HG03565 (cell line): ENCODE measurements around the gene LRP5.

Experiments
- ATAC-seq: cut with Tn5 transposase; IDR thresholded peaks from one replicate; pipeline ENCODE4 v1.9.1; 2021; ENCODE audit warnings: mild to moderate bottlenecking, moderate library complexity; ENCODE audit not compliant: unreplicated experiment

LRP5 gene

DNA sequence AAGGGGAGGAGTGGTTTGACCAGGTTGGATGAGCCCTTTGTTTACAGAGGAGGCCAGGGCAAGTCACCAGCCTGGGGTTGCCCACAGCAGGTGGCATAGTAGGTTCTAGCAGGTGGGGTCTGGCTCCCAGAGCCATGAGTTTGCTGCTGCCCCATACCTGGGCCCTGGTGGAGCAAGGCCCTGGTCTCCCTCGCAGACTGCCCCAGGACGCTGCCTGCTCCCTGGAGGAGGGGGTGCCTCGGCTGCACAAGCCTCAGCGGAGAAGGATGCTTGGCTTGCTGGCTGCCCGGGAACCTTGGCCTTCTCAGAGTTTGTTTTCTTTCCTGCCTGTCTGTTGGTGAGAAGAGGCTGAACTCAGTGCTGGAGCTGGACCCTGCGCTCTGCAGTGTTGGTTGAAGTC is 54.9 kb downstream of the LRP5 start:
- no peak for ATAC-seq

- ATAC-seq = no peak
These were observed 57.4 kb downstream of the LRP5 start for GRCh38 chr11:68369756-68370155.

DNA sequence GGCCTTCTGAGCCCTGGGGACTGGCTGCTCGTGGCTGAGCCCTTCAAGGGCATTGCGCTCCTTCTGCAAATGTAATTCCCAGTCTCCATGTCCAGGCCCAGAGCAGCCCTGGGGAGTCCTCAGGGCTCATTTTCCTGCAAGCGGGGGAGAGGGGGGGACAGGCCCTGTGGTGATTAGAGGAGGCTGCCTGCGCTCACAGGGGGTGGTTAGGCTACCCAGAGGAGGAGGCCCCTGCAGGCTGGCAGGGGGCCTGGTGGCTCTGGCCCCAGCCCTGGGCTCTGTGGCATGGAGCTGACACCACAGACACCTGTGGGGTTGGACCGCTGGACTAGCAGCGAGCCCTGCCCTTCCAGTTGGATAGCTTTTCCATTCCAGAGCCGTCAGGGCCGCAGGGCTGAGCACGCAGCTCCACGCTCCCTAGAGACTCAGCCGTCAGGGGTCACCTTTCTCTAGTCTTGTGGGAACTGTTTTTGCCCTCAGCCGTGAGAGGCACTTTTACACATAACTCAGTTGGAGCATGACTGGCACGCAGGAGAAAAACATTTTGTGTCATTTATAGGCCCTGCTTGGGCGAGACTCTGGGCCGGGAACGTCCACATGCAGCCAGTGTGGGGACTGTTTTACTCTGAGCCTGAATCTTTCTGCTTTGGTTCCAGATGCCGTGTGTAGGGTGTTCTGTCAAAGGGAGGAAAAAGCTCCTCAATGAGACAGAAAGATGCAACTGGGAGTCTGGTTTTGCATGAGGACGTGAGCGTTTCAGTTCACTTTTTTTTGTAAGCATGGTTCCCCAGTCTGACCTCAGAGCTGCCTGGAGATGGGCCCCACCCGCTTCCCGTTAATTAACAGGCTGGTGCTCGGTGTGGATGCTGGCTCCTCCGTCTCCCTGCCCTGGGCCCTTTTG is 58.1 kb downstream of the LRP5 start:
- peak; percentile 76 for ATAC-seq

DNA sequence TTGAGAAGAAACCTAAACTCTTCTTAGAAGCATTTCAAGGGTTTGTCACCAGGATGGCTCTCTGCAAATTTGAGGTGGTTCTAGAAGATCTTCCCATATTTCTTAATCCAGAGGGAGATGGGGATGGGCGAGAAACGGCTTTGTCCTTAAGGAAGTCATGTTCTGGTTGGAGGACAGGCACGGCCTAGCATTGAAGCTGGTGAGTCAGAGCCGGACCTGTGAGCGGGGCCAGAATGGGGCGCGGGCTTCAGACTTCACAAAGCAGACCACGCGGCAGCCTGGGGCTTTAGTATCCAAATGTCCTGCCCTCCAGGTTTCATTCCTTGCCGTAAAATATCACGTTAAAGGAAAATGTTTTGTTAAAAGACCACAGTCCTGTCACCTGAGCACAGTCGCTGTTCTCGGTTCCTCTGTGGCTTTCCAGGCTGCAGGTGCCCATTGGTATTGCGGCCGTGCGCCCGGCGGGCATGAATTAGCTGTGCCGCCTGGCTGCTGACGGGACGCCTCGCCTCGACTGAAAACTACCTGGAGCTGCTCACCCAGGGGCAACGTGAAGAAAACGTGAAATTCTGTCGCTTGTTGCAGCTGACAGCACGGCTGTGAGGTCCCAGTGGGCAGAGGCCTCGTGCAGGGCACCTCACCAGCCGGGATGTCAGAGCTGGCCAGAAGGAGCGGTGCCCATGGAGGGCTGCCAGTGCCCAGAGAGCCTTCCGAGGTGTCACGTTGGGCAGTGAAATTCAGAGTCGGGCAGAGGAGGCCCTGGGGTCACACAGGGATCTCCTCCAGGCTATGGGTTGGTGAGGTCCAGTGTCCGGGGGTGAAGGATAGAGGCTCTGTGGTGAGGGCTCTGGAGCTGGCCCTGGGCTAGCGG is 59.0 kb downstream of the LRP5 start:
- ATAC-seq = no peak

DNA sequence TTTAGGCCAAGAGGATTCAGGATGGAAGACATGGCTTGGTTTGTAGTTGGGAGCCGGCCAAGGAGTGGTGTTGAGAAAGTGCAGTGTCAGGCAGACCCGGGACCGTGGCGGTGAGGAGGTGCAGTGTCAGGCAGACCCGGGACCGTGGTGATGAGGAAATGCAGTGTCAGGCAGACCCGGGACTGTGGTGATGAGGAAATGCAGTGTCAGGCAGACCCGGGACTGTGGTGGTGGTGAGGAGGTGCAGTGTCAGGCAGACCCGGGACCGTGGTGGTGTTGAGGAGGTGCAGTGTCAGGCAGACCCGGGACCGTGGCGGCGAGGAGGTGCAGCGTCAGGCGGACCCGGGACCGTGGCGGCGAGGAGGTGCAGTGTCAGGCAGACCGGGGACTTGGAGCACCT is 59.7 kb downstream of the LRP5 start:
- ATAC-seq = no peak

- no peak for ATAC-seq
These were observed 60.2 kb downstream of the LRP5 start for GRCh38 chr11:68372625-68373024.

- ATAC-seq = no peak
These were observed 60.9 kb downstream of the LRP5 start for GRCh38 chr11:68373189-68373814.

DNA sequence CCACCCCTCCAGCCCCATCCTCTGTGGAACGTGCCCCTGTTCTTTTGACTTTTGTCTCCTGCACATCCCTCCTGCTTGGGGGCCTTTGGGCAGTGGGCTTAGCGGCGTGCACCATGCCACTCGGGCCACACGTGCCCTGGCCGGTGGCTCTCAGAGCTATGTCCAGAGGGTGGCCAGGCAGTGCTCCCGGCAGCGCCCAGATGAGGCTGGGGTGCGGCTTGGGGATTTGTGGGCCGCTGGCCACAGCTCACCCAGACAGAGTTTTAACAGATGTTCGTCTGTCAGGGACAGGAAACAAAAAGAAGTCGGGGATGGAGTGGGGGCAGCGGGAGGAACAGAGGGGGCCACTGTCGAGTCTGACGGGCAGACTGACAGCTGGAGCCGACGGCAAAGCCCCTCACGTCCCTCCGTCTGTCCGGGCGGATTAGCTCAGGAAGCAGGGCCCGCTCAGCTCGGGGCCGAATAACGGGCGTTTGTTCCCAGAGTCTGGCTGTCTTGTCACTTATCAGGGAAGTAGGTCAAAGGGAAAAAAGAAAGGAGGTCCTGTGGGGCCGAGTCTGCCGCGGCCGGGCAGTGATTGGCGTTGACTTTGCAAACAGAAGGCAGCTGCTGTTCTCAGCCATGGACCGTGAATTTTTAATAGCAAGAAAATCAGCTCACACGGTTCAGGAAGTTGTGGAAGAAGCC is 61.6 kb downstream of the LRP5 start:
- no peak for ATAC-seq

GRCh38 chr11:68374531-68374930 is 62.1 kb downstream of the LRP5 start:
- ATAC-seq = no peak

- no peak for ATAC-seq
These were observed 62.9 kb downstream of the LRP5 start for GRCh38 chr11:68375337-68375736.

DNA sequence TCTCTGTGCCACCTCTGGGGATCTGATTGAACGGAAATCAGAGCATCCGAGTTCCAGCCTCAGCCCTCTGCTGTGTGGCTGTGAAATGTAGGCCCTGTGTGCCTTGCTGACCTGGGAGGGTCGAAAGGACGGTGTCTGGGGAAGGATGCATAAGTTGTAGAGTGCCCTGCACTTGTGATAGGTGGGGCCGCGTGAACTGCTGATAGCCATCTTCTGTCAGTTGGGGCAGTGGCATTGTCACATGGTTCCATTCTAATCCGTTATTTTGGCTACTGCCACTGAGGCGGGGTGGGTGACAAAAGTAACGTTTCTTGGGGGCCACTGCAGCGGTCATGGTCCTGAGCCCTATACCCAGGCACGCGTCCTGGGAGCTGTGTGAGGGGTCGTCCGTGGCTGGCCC is 63.4 kb downstream of the LRP5 start:
- ATAC-seq = no peak

DNA sequence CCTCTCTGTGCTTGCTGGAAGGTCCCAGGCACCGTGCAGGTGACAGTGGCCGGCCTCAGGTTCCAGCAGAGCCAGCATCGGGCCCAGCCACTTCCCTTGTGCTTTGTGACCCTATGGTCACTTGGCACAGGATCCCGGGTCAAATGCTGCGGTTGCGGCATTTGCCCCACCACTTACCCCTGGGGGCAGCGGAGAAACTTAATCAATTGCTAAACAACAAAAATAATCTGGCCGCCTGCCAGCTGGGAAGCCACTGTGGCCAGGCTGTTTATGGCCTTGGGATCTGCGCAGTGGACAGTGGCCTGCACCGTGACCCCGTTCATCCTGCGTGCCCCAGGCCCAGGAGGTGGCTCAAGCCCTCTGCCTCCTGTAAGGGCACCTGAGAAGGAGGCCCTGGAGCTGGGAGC is 65.0 kb downstream of the LRP5 start:
- no peak for ATAC-seq

GRCh38 chr11:68379206-68379605 is 66.8 kb downstream of the LRP5 start:
- ATAC-seq = no peak

GRCh38 chr11:68380786-68381622 is 68.6 kb downstream of the LRP5 start:
- no peak for ATAC-seq

GRCh38 chr11:68381716-68382115 is 69.3 kb downstream of the LRP5 start:
- ATAC-seq = no peak

DNA sequence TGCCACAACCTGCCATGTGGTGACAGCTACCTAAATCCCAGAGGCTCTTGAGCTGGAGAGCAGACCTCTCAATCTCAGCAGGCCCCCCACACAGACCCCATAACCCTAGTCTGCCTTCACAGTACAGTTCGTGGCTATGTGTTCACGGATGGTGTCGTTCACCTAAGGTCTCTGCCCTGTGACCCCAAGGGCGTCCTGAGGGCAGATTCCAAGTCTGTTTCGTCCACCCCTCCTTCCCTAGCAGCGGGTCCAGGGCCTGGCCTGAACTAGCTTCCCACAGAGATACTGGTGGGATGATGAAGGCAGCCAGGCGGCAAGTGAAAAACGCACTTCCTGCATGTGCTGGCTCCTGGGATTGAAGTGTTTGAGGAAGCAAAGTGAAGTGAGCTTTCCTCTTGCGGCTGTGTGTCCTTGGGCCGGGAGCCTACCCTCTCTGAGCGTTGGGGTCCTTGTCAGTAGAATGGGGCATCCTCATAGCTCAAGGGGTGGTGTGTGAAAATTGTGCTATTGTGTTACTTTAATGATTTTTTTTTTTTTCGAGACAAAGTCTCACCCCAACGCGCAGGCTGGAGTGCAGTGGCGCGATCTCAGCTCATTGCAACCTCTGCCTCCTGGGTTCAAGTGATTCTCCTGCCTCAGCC is 70.1 kb downstream of the LRP5 start:
- no peak for ATAC-seq

DNA sequence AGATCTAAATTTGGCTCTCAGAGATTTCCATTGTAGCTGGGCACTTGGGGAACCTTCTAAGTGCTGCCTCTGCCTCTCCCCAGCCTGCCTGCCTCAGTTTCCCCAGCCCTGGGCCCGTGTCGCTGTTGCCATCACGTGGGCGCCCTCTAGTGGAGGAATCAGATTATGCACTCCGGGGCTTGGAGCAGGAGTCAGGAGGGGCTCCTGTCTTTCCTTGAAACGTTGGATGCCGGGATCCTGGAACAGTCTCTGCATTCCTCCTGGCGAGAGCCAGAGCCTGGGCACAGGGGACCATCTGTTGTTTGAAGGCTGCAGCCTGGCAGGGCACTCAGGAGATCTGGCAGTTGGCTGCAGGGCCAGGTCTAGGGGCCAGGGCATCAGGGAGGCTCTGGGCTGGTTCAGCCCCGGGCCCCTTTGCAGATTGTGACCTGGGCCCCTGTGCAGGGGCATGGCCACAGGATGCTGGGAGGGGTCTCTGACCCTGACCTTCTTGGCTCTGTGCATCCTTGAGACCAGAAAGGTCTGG is 71.6 kb downstream of the LRP5 start:
- no peak for ATAC-seq

GRCh38 chr11:68384530-68385081 is 72.2 kb downstream of the LRP5 start:
- ATAC-seq = no peak

GRCh38 chr11:68385128-68385527 is 72.7 kb downstream of the LRP5 start:
- ATAC-seq = no peak
